ENCODE data around the gene CFAP210. TPM values are rescaled to one million over a fixed set of nuclear protein-coding genes. Genes with fewer than 3 reads are reported as not detected.
A peak's percentile ranks its signal among the peaks of the same experiment; 100 is the strongest.

Gene CFAP210
- total and polyA plus RNA-seq, 10 of the 15 experiments (the other 5 are each of a cell fraction or from before 2014, with no cell fraction given), result not detected

GRCh38 chr2:169693360-169693759 is 845 bp downstream of the CFAP210 start:
- WGBS (ENCODE audit: insufficient coverage, insufficient replicate concordance, low lambda C conversion rate, missing lambda C conversion rate), result 3% methylated on average over 4 of the region's 4 CpGs
- Histone ChIP-seq H4K20me1 (ENCODE audit: control insufficient read depth, insufficient read depth) (no peaks in the 10 kb centered on the region), H3K4me2 (ENCODE audit: control insufficient read depth, insufficient read depth) (no peak overlapping the region), H3K9ac (ENCODE audit: control insufficient read depth, insufficient read depth, low read length) (no peak overlapping the region), H2AFZ (ENCODE audit: control insufficient read depth, low read depth, low read length) (no peak overlapping the region; the same call in 1 of the 2 replicates), H3K79me2 (ENCODE audit: control insufficient read depth, insufficient read depth, low read length) (no peaks in the 10 kb centered on the region), H3K36me3 (ENCODE audit: control insufficient read depth in 2 of 2, insufficient read depth in 2 of 2, low read length in 1 of 2) (no peaks in the 10 kb centered on the region), H3K27me3 (replicated peaks in 1 of 2; ENCODE audit: control insufficient read depth in 2 of 2, insufficient read depth in 2 of 2, low read length in 1 of 2) (0 out of 4 replicates have a peak, but pooled peaks cover 0 to 5% of the 10 kb centered on the region in 2 experiments), H3K9me3 (replicated peaks; ENCODE audit: control insufficient read depth, insufficient read depth, low read length) (no peaks in the 10 kb centered on the region; the same call in 1 of the 3 replicates), H3K4me1 (ENCODE audit: control insufficient read depth, insufficient read depth, low read length) (no peaks in the 10 kb centered on the region), H3K27ac (ENCODE audit: control insufficient read depth, insufficient read depth) (no peak overlapping the region), H3K4me3 (no peak overlapping the region)
- DNase-seq (ENCODE audit: low read depth, low spot score) (no peak), ATAC-seq (no peak), FAIRE-seq (no peak)
- ChIA-PET CTCF (interaction anchor here (0.8 to 2.2 kb wide), 7 partner anchors 16 to 184 kb away, joined by 3 to 7 read pairs (median 5); no protein-coding TSS in a partner anchor), RAD21 (ENCODE audit: unreplicated experiment) (interaction anchor here (1.0 to 1.3 kb wide), 2 partner anchors 109 to 120 kb away, joined by 3 read pairs; partner anchors contain the start of gene FASTKD1), SMC1A (ENCODE audit: uncharacterized antibody, unreplicated experiment) (interaction anchor here (1.0 to 3.6 kb wide), 3 partner anchors 9 to 66 kb away, joined by 3 to 9 read pairs (median 3); partner anchors contain the start of gene KLHL23), POLR2A (interaction anchor here (0.6 kb wide), 3 partner anchors 65 to 234 kb away, joined by 3 read pairs; no protein-coding TSS in a partner anchor)
- TF ChIP-seq CTCF (IDR thresholded peaks at IDR 0.05 in 2 of 3, conservative IDR thresholded peaks at IDR 0.05 in 1 of 3; ENCODE audit: control insufficient read depth in 2 of 3, extremely low read depth in 1 of 3, insufficient read depth in 1 of 3, low read depth in 3 of 3, low read length in 3 of 3), result peak; percentile 10 to 39 (median 22); a peak in 4 of 6 replicates
- TF ChIP-seq JUNB (IDR thresholded peaks at IDR 0.05), result no peak
- TF ChIP-seq PKNOX1 (IDR thresholded peaks at IDR 0.05), result peak; percentile 68
- peak; percentile 30; the same call in 1 of the 2 replicates for TF ChIP-seq RAD21 (IDR thresholded peaks at IDR 0.05; ENCODE audit: insufficient read depth, low read depth, low read length)
- TF ChIP-seq CUX1 (IDR thresholded peaks at IDR 0.05; ENCODE audit: insufficient replicate concordance, low read depth, low read length), result no peak
- intact Hi-C loops (cut with micrococcal nuclease; ENCODE audit: unreplicated experiment) (no loop called here), in situ Hi-C loops (cut with MboI) (no loop called here)
- BruUV-seq (replicated peaks), result no TSS peak

All from GM12878 (cell line).